ENCODE data around the gene RNF31.

RNF31 gene

GRCh38 chr14:24117179-24117578, 30.1 kb upstream of the RNF31 start:
- DNase-seq: no peak

GRCh38 chr14:24119691-24120090, 27.6 kb upstream of the RNF31 start:
- no peak for DNase-seq

- no peak for DNase-seq
These were observed 26.1 kb upstream of the RNF31 start for GRCh38 chr14:24121210-24121609.

GRCh38 chr14:24122416-24122815, 24.9 kb upstream of the RNF31 start:
- no peak for DNase-seq

- no peak for DNase-seq
These were observed 24.4 kb upstream of the RNF31 start for GRCh38 chr14:24122898-24123297.

GRCh38 chr14:24123424-24124417, 23.6 kb upstream of the RNF31 start:
- no peak for DNase-seq

GRCh38 chr14:24126939-24127338, 20.4 kb upstream of the RNF31 start:
- DNase-seq: no peak

- DNase-seq: no peak
These were observed 19.6 kb upstream of the RNF31 start for GRCh38 chr14:24127673-24128072.

GRCh38 chr14:24129410-24129998, 17.8 kb upstream of the RNF31 start:
- DNase-seq: no peak

GRCh38 chr14:24130380-24130716, 16.9 kb upstream of the RNF31 start, which contains the start of gene FITM1:
Gene FITM1, plus strand, starts transcription at chr14:24130659. Its CDS starts 905 bp downstream, at chr14:24131564.
- no peak for DNase-seq

GRCh38 chr14:24130717-24131548, 16.4 kb upstream of the RNF31 start:
- peak; percentile 80 for DNase-seq

GRCh38 chr14:24131549-24131966, 15.7 kb upstream of the RNF31 start:
- no peak for DNase-seq

- no peak for DNase-seq
These were observed 15.1 kb upstream of the RNF31 start for GRCh38 chr14:24132061-24132685.

GRCh38 chr14:24132976-24133375, 14.3 kb upstream of the RNF31 start:
- no peak for DNase-seq

- no peak for DNase-seq
These were observed 13.6 kb upstream of the RNF31 start for GRCh38 chr14:24133735-24134134.

GRCh38 chr14:24135584-24135833, 11.8 kb upstream of the RNF31 start:
- DNase-seq: no peak

- peak; percentile 93 for DNase-seq
These were observed 11.2 kb upstream of the RNF31 start, which contains the start of gene PSME1 for GRCh38 chr14:24135834-24136683. Gene PSME1, plus strand, starts transcription at chr14:24136194. Its CDS starts 69 bp downstream, at chr14:24136263.

GRCh38 chr14:24136684-24137528, 10.4 kb upstream of the RNF31 start:
- DNase-seq: no peak

- DNase-seq: no peak
These were observed 9.5 kb upstream of the RNF31 start for GRCh38 chr14:24137529-24138395.

Measured in left hindlimb (tissue), 1 donor.